HepG2 (cell line): ENCODE data around the gene PDGFA. TPM values are rescaled to one million over a fixed set of nuclear protein-coding genes. Genes with fewer than 3 reads are reported as not detected.

Experiments used
- BCL6 ChIP-seq: IDR thresholded peaks from 2 replicates; pipeline ENCODE4 v1.6.1; 2016; ENCODE audit warnings: missing genetic modification reagents, missing compliant biosample characterization
- CSRNP2 ChIP-seq: sonication (generic); formaldehyde crosslinking; conservative IDR thresholded peaks from 2 replicates; pipeline ENCODE4 v1.8.0; 2022; ENCODE audit warnings: low read depth, missing genetic modification reagents
- FOXC1 ChIP-seq: sonication (generic); formaldehyde crosslinking; IDR thresholded peaks from 2 replicates; pipeline ENCODE4 v1.8.0; 2022; ENCODE audit warnings: mild to moderate bottlenecking, missing genetic modification reagents, borderline replicate concordance
- GMEB2 ChIP-seq: IDR thresholded peaks from 2 replicates; pipeline ENCODE4 v1.6.1; 2016; ENCODE audit warnings: missing biosample characterization, missing genetic modification reagents, low read depth
- HNRNPL ChIP-seq: fragments of 200-400 bp; formaldehyde crosslinking; IDR thresholded peaks from 2 replicates; pipeline ENCODE4 v1.6.1; 2017; ENCODE audit warnings: mild to moderate bottlenecking, low read depth, low read length
- HNRNPLL ChIP-seq: fragments of 200-400 bp; formaldehyde crosslinking; IDR thresholded peaks from 2 replicates; pipeline ENCODE4 v1.6.1; 2017; ENCODE audit warnings: mild to moderate bottlenecking, low read depth, low read length; ENCODE audit not compliant: poor library complexity, severe bottlenecking
- HOXA9 ChIP-seq: sonication (generic); formaldehyde crosslinking; IDR thresholded peaks from 2 replicates; pipeline ENCODE4 v1.8.1; 2022; ENCODE audit warnings: missing genetic modification reagents, mild to moderate bottlenecking, moderate library complexity, borderline replicate concordance
- IKZF5 ChIP-seq: IDR thresholded peaks from 2 replicates; pipeline ENCODE4 v1.6.1; 2018; ENCODE audit warnings: missing genetic modification reagents, mild to moderate bottlenecking, missing compliant biosample characterization
- KLF13 ChIP-seq: sonication (generic); formaldehyde crosslinking; IDR thresholded peaks from 2 replicates; pipeline ENCODE4 v1.4.0; 2020; ENCODE audit warnings: mild to moderate bottlenecking, missing genetic modification reagents
- NFATC3 ChIP-seq: sonication (generic); formaldehyde crosslinking; IDR thresholded peaks from 2 replicates; pipeline ENCODE4 v1.5.1; 2020; ENCODE audit warnings: mild to moderate bottlenecking, missing genetic modification reagents
- TEF ChIP-seq: sonication (generic); formaldehyde crosslinking; IDR thresholded peaks from 2 replicates; pipeline ENCODE4 v1.5.0; 2020; ENCODE audit warnings: missing genetic modification reagents
- TERF1 ChIP-seq: sonication (generic); formaldehyde crosslinking; IDR thresholded peaks from 2 replicates; pipeline ENCODE4 v1.8.0; 2022; ENCODE audit warnings: mild to moderate bottlenecking, missing genetic modification reagents, moderate library complexity
- ZFP91 ChIP-seq: sonication (generic); formaldehyde crosslinking; IDR thresholded peaks from 2 replicates; pipeline ENCODE4 v1.9.0; 2022; ENCODE audit warnings: missing genetic modification reagents, mild to moderate bottlenecking, borderline replicate concordance
- ZNF234 ChIP-seq: sonication (generic); formaldehyde crosslinking; conservative IDR thresholded peaks from 2 replicates; pipeline ENCODE4 v1.5.1; 2020; ENCODE audit warnings: mild to moderate bottlenecking, missing genetic modification reagents
- ZNF337 ChIP-seq: sonication (generic); formaldehyde crosslinking; IDR thresholded peaks from 2 replicates; pipeline ENCODE4 v1.5.1; 2020; ENCODE audit warnings: missing genetic modification reagents, low read depth, mild to moderate bottlenecking, borderline replicate concordance
- ZNF501 ChIP-seq: sonication (generic); formaldehyde crosslinking; IDR thresholded peaks from 2 replicates; pipeline ENCODE4 v1.5.1; 2020; ENCODE audit warnings: mild to moderate bottlenecking, moderate library complexity, missing genetic modification reagents
- ZNF512 ChIP-seq: sonication (generic); formaldehyde crosslinking; IDR thresholded peaks from 2 replicates; pipeline ENCODE4 v1.4.0; 2020; ENCODE audit warnings: mild to moderate bottlenecking, missing genetic modification reagents
- ZNF776 ChIP-seq: sonication (generic); formaldehyde crosslinking; IDR thresholded peaks from 2 replicates; pipeline ENCODE4 v1.4.0; 2020; ENCODE audit warnings: mild to moderate bottlenecking, missing genetic modification reagents
- ZSCAN21 ChIP-seq: sonication (generic); formaldehyde crosslinking; IDR thresholded peaks from 2 replicates; pipeline ENCODE4 v1.8.0; 2022; ENCODE audit warnings: mild to moderate bottlenecking, missing genetic modification reagents, moderate library complexity, borderline replicate concordance
- ZSCAN29 ChIP-seq: sonication (generic); formaldehyde crosslinking; conservative IDR thresholded peaks from 2 replicates; pipeline ENCODE4 v1.4.0; 2020; ENCODE audit warnings: mild to moderate bottlenecking, missing genetic modification reagents
- polyA plus RNA-seq, 8 experiments: library from polyadenylated mRNA; depleted of rRNA in 3 of 8; stranded (reverse) in 7 of 8; unstranded in 1 of 8; fragments of >200 nt; fragmentation: Illumina TruSeq in 4 of 8; extraction: Trizol in 4 of 8; gene quantifications; 2 replicates each; pipeline versions ENCODE4 v1.2.1 to v1.2.3, GENCODE V29; 2011 to 2016; ENCODE audit warnings: low read depth in 4 of 8, missing spikeins in 1 of 8, mixed read lengths in 1 of 8; ENCODE audit not compliant: insufficient read depth in 1 of 8
- total RNA-seq, 5 experiments: library from RNA; depleted of rRNA; stranded (reverse); fragments of >200 nt; fragmentation: Illumina TruSeq; extraction: Trizol; gene quantifications; 2 replicates each; pipeline ENCODE4 v1.2.3, GENCODE V29; 2016; ENCODE audit warnings: low read depth in 1 of 5

The PDGFA gene
- total and polyA plus RNA-seq, 2 of the 13 experiments (the other 11 are each of a cell fraction or from before 2014, with no cell fraction given): 1.5 to 3.4 TPM

- no peak; the same call in 1 of the 2 replicates for TF ChIP-seq ZFP91 (CRISPR knock-in tag)
- TF ChIP-seq CSRNP2 (CRISPR knock-in tag): no peak
- no peak for TF ChIP-seq ZSCAN29 (CRISPR knock-in tag)
- TF ChIP-seq ZNF512 (CRISPR knock-in tag): no peak
- no peak for TF ChIP-seq ZNF776
- TF ChIP-seq HNRNPL: peak; percentile 96
- TF ChIP-seq ZNF337: no peak
- no peak for TF ChIP-seq NFATC3 (CRISPR knock-in tag)
- TF ChIP-seq GMEB2 (CRISPR knock-in tag): no peak
- no peak for TF ChIP-seq HNRNPLL
- TF ChIP-seq TERF1: no peak
- TF ChIP-seq FOXC1: peak; percentile 48
- TF ChIP-seq IKZF5 (CRISPR knock-in tag): no peak
- TF ChIP-seq KLF13: 0 out of 2 replicates have a peak, but pooled peaks have one; percentile 3
- TF ChIP-seq HOXA9 (CRISPR knock-in tag): no peak
- no peak for TF ChIP-seq ZNF234 (CRISPR knock-in tag)
- TF ChIP-seq BCL6 (CRISPR knock-in tag): peak; percentile 44
- TF ChIP-seq ZSCAN21: no peak
- TF ChIP-seq ZNF501 (CRISPR knock-in tag): no peak
- no peak for TF ChIP-seq TEF (CRISPR knock-in tag)
Measured at GRCh38 chr7:553636-554111, 34.0 kb upstream of the PDGFA start (continued).
